DND-41 (cell line): ENCODE results near the gene PINLYP.

Experiments
- CTCF ChIP-seq: IDR thresholded peaks from 2 replicates; pipeline ENCODE4 v1.5.1; 2012; ENCODE audit warnings: borderline replicate concordance, low read length, moderate library complexity, mild to moderate bottlenecking; ENCODE audit not compliant: poor library complexity, severe bottlenecking; ENCODE audit errors: extremely low read depth
- EZH2 ChIP-seq: IDR thresholded peaks from 3 replicates; pipeline ENCODE4 v1.6.1; 2012; ENCODE audit warnings: borderline replicate concordance, low read depth, mild to moderate bottlenecking, moderate library complexity, low read length, inconsistent platforms; ENCODE audit not compliant: severe bottlenecking

- TF ChIP-seq CTCF (peak; percentile 37), EZH2 (no peak)
Observed at GRCh38 chr19:43595999-43596841, 20.6 kb downstream of the PINLYP start, which contains the start of the genes IRGQ and ZNF576.
